GM12864 (cell line): ENCODE results near the gene ABCC3.

Experiments
- DNase-seq: peaks from one replicate; pipeline ENCODE4 v3.0.0-alpha.2; 2011; ENCODE audit warnings: low read depth
- H3K4me3 ChIP-seq: 2 replicates; pipeline ENCODE4 v1.5.1; 2011; ENCODE audit warnings: mild to moderate bottlenecking, low read depth, low read length, control low read depth
- CTCF ChIP-seq: IDR thresholded peaks from 2 replicates; pipeline ENCODE4 v1.5.1; 2011; ENCODE audit warnings: low read depth, mild to moderate bottlenecking, moderate library complexity, low read length, control low read depth, inconsistent platforms; ENCODE audit errors: missing control alignments

ABCC3 gene

GRCh38 chr17:50634224-50634914 lies at the start of gene ABCC3:
Gene ABCC3, plus strand, starts transcription at chr17:50634881. Its CDS starts 56 bp downstream, at chr17:50634937.
- DNase-seq = no peak
- TF ChIP-seq CTCF = no peak
- peak within 1 kb of the TSS; percentile 56 for H3K4me3 ChIP-seq

GRCh38 chr17:50585346-50585745 lies 49.3 kb upstream of the ABCC3 start:
- no peak for TF ChIP-seq CTCF
- no peak for DNase-seq
- no peak overlapping the region for H3K4me3 ChIP-seq

- DNase-seq = no peak
- no peak for TF ChIP-seq CTCF
- no peak overlapping the region for H3K4me3 ChIP-seq
Observed at GRCh38 chr17:50585891-50586290, 48.8 kb upstream of the ABCC3 start.

GRCh38 chr17:50586421-50587247 lies 48.0 kb upstream of the ABCC3 start:
- no peak for DNase-seq
- no peak for TF ChIP-seq CTCF
- H3K4me3 ChIP-seq = no peak overlapping the region

- TF ChIP-seq CTCF = no peak
- DNase-seq = no peak
Observed at GRCh38 chr17:50587571-50587970, 47.1 kb upstream of the ABCC3 start.

GRCh38 chr17:50588391-50589049 lies 46.2 kb upstream of the ABCC3 start:
- DNase-seq = no peak
- TF ChIP-seq CTCF = no peak
- H3K4me3 ChIP-seq = no peak overlapping the region

More at GRCh38 chr17:50587571-50587970, 47.1 kb upstream of the ABCC3 start:
- no peak overlapping the region for H3K4me3 ChIP-seq
